T-helper 1 cell treated with Interleukin-12 subunit alpha and Interleukin-12 subunit beta and Interleukin-4 antibody, amounts not matched to agents 30 μg/mL and 1 μg/mL, for 36 hours (primary cell): ENCODE measurements around the gene NHSL2.

Source experiments
- H3K27ac Mint-ChIP-seq: one replicate; pipeline ENCODE4 v1.8.0; 2021; ENCODE audit warnings: mild to moderate bottlenecking, mixed read lengths
- H3K27me3 Mint-ChIP-seq: one replicate; pipeline ENCODE4 v1.8.0; 2021; ENCODE audit warnings: low read depth, mixed read lengths
- H3K36me3 Mint-ChIP-seq: one replicate; pipeline ENCODE4 v1.8.0; 2021; ENCODE audit warnings: low read depth, mixed read lengths
- H3K4me1 Mint-ChIP-seq: one replicate; pipeline ENCODE4 v1.8.0; 2021; ENCODE audit warnings: low read depth, mixed read lengths
- H3K4me3 Mint-ChIP-seq: one replicate; pipeline ENCODE4 v1.8.0; 2021; ENCODE audit warnings: mild to moderate bottlenecking, moderate library complexity, mixed read lengths
- H3K9me3 Mint-ChIP-seq: one replicate; pipeline ENCODE4 v1.8.0; 2021; ENCODE audit warnings: mixed read lengths

Gene NHSL2

DNA sequence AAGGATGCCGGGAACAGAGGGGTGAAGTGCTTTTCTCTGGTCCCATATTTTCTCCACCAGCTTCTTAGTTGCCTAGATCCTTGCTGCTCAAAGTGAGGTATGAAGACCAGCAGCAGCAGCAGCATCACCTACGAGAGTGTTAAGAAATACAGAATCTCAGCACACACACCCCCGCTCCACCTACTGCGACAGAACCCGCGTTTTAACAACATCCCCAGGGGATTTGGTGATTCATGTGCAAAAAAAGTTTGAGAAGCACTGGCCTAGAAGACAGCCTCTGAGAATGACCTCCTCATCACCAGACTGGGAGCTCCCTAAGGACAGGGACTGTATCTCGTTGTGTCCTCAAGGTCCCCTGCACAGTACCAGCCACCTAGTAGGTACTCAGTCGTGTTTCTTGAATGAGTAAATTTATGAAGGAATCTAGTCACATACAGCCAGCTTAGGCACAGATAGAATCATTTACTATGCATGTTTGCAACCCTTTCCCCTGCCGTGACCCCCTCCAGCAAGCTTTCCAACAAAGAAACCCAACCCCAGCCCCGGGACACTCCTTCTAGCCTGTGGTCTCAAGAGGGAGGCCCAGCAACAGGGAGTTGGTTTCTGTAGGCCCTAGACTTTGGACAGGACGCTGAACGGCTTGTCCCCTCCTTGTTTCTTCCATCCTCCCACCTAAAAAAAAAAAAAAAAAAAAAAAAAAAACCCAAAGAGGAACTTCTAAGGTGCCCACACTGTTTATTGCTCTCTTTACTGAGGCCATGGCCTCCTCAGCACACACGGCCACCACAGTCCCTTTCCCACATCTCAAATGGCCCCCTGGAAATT, 199.6 kb downstream of the NHSL2 start:
- H3K27me3 Mint-ChIP-seq = peaks cover 54% of the 10 kb centered on the region
- no peaks in the 10 kb centered on the region for H3K9me3 Mint-ChIP-seq
- no peak overlapping the region for H3K27ac Mint-ChIP-seq
- no peak overlapping the region for H3K4me3 Mint-ChIP-seq
- H3K4me1 Mint-ChIP-seq = peaks cover 12% of the 10 kb centered on the region
- H3K36me3 Mint-ChIP-seq = peaks cover 8% of the 10 kb centered on the region

DNA sequence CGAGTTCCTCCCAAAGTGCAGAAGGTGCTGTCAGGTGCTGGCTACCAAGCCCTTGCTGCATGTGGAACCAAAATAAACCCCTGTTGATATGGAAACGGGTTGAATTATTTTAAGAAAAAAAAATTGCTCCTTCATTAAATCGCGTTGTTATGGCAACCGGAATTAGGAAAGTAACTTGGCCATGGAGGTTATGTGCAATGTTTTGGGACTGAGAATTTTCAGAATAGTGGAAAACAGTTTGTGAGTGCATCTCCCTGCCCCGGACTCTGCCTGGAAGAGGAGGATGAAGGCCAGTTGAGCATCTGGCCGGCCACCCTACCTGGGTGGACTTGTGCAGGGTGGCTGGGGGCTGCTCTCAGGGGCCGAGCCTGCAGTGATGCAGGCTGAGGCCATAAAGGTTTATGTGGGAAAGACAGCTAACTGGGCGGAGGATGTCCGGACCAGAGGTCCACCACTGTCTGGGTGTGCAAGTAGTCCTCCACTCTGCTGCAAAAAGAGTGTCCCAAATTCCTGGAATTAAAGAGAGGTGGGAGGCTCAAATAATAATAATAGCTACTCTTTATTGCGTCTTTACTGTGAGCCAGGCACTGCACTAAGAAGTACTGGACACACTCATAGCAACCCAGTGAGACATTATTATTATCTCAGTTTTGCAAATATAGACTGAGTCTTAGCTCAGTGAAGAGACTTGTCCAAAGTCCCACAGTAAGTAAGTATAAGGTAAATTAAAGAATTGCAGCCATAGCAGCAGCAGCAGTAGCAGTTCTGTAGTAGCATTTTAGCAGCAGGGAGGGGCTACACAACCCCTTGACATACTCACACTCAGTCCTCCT, 200.4 kb downstream of the NHSL2 start:
- Mint-ChIP-seq H3K27ac (no peak overlapping the region), H3K4me3 (no peak overlapping the region), H3K4me1 (peaks cover 9% of the 10 kb centered on the region)

DNA sequence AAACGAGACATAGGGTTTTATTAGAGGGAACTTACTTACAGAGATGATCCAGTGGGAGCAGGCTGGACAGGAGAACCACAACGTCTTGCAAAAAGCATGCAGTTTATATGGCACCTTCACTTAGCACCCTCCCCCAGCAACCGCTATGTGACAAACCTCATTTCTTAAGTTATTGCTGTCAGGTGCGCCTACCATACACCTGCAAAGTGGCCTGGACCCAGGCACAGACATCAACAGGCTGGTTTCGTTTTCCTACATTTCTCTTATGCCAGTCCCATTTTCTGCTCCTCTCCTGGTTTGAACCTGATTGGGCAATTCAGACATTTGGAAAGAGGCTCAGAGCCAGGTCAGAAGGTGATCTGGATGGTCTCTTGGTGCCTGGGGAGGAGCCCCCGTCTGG, 202.8 kb downstream of the NHSL2 start:
- Mint-ChIP-seq H3K4me3 (no peak overlapping the region), H3K4me1 (no peaks in the 10 kb centered on the region), H3K9me3 (no peaks in the 10 kb centered on the region), H3K36me3 (peaks cover 5% of the 10 kb centered on the region), H3K27me3 (peaks cover 59% of the 10 kb centered on the region), H3K27ac (no peak overlapping the region)

More for the DNA sequence above, 200.4 kb downstream of the NHSL2 start:
- Mint-ChIP-seq H3K36me3 (peaks cover 8% of the 10 kb centered on the region), H3K9me3 (no peaks in the 10 kb centered on the region), H3K27me3 (peaks cover 54% of the 10 kb centered on the region)

DNA sequence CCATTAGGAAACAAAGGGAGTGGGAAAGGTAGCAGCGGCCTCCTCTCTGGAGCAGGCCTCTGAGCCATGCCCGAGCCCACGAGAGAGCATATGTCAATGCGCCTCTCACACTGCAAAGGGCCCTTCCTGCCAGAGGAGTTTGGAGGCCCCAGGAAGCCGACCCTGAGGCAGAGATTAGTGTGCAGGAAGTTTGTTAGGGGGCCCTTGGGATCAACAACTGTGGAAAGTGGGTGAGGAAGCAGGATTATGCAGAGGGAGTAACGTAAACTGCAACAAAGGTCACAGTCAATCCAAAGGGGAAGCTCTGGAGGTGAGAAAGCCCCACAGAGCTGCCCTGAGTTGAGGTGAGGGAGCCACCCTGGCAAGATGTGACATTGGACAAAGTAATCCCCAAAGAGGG, 203.7 kb downstream of the NHSL2 start:
- no peak overlapping the region for H3K4me3 Mint-ChIP-seq
- H3K27me3 Mint-ChIP-seq = peaks cover 55% of the 10 kb centered on the region
- H3K4me1 Mint-ChIP-seq = no peaks in the 10 kb centered on the region
- H3K9me3 Mint-ChIP-seq = no peaks in the 10 kb centered on the region
- H3K27ac Mint-ChIP-seq = no peak overlapping the region
- peaks cover 3% of the 10 kb centered on the region for H3K36me3 Mint-ChIP-seq

DNA sequence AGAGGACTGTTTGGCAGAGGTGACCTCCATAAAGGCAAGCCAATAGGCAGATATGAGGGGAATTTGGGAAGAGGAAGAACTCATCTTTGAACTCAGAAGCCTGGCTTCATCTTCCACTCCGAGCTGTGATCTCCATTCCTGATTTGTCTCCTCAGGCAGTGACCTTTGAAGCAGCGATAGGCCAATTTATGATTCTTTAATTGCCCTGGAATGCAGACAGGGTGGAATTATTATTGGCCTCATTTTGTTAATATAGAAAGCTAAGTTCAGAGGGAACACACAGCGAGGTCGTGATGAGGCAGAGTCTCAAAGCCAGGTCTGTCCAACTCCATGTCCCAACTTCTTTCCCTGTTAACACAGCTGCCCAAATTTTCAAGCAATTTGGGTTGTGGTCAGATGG, 204.2 kb downstream of the NHSL2 start:
- Mint-ChIP-seq H3K27ac (no peak overlapping the region), H3K4me3 (no peak overlapping the region), H3K9me3 (no peaks in the 10 kb centered on the region), H3K36me3 (peaks cover 5% of the 10 kb centered on the region), H3K27me3 (peaks cover 56% of the 10 kb centered on the region), H3K4me1 (no peaks in the 10 kb centered on the region)

DNA sequence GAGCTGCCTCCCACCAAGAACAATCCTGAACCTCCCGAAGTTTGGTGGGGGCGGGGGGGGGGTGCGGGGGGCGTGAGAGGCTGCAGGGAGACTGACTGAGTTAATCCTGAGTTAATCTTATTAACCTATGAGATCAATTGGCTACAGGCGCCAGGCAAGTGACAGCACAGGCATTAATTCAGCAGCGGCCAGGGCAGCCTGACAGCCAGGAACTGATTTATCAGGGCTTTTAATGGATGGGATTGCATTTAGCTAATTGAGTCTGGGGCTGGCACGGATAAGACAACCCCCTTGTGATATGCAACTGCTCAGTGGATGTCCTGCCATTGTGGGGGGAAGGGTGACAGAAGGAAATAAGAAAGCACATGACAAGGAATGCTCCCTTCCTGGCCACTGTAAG, 204.7 kb downstream of the NHSL2 start:
- Mint-ChIP-seq H3K9me3 (no peaks in the 10 kb centered on the region), H3K27ac (no peak overlapping the region), H3K4me3 (no peak overlapping the region), H3K27me3 (peaks cover 60% of the 10 kb centered on the region), H3K36me3 (peaks cover 6% of the 10 kb centered on the region), H3K4me1 (no peaks in the 10 kb centered on the region)

DNA sequence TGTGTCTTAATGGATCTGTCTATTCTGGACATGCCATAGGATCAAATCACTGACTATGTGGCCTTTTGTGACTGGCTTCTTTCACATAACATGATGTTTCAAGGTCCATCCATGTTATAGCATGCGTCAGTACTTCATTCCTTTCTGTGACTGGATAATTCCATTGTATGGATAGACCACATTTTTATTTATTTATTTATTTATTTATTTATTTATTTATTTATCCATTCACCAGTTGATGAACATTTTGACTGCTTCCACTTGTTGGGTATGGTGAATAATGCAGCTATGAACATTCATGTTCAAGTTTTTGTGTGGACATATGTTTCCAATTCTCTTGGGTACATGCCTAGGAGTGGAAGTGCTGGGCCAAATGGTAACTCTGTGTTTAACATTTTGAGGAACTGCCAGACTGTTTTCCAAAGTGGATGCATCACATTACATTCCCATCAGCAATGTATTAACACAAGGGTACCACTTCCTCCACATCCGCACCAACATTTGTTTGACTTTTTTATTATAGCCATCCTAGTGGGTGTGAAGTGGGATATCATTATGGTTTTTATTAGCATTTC, 207.1 kb downstream of the NHSL2 start:
- H3K4me3 Mint-ChIP-seq = no peak overlapping the region
- peaks cover 14% of the 10 kb centered on the region for H3K4me1 Mint-ChIP-seq
- H3K36me3 Mint-ChIP-seq = peaks cover 4% of the 10 kb centered on the region
- H3K9me3 Mint-ChIP-seq = no peaks in the 10 kb centered on the region
- H3K27me3 Mint-ChIP-seq = peaks cover 42% of the 10 kb centered on the region
- H3K27ac Mint-ChIP-seq = no peak overlapping the region

DNA sequence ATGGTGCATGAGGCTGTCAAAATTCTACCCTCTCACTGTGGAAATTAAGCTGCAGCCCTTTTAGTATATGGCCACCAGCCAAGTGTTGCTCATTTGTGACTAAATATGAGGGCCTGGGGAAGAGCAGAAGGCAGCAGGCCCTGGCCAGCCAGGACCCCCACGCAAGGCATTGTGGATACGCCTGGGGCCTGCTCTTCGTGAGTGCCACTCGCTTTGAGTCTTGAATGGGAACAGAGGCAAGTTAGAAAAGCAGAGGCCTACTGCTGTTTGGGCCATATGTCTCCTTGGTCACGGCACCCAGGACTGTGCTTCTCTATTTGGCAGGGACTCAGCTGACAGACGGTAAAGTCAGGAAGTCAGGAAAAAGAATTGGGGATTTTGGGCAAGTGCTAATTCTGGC, 210.2 kb downstream of the NHSL2 start:
- peak overlapping the region; percentile 65 for H3K27ac Mint-ChIP-seq
- H3K4me3 Mint-ChIP-seq = no peak overlapping the region
- H3K9me3 Mint-ChIP-seq = no peaks in the 10 kb centered on the region
- H3K27me3 Mint-ChIP-seq = peaks cover 50% of the 10 kb centered on the region
- peaks cover 37% of the 10 kb centered on the region for H3K4me1 Mint-ChIP-seq
- peaks cover 4% of the 10 kb centered on the region for H3K36me3 Mint-ChIP-seq

DNA sequence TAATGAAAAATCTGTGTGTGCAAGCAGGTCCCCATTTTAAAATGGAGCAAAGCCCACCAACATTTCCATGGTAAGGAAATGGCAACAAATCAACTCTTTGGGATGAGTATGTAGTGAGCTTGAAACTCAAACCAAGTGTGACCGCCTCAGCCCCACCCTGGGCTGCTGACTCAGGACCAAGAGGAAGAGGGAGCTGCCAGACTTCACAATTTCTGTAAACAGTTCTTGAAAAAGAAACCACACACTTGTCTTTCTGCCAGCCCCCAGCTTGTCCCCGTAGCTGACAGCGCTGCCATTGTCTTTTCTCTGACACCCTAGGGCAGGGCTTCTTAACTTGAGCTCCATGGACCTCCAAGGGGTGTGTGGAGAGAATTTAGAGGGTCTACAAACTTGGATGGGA, 210.7 kb downstream of the NHSL2 start:
- peak overlapping the region; percentile 10 for H3K4me3 Mint-ChIP-seq
- peak overlapping the region; percentile 49 for H3K27ac Mint-ChIP-seq
- peaks cover 47% of the 10 kb centered on the region for H3K27me3 Mint-ChIP-seq
- no peaks in the 10 kb centered on the region for H3K9me3 Mint-ChIP-seq
- peaks cover 39% of the 10 kb centered on the region for H3K4me1 Mint-ChIP-seq
- peaks cover 4% of the 10 kb centered on the region for H3K36me3 Mint-ChIP-seq

DNA sequence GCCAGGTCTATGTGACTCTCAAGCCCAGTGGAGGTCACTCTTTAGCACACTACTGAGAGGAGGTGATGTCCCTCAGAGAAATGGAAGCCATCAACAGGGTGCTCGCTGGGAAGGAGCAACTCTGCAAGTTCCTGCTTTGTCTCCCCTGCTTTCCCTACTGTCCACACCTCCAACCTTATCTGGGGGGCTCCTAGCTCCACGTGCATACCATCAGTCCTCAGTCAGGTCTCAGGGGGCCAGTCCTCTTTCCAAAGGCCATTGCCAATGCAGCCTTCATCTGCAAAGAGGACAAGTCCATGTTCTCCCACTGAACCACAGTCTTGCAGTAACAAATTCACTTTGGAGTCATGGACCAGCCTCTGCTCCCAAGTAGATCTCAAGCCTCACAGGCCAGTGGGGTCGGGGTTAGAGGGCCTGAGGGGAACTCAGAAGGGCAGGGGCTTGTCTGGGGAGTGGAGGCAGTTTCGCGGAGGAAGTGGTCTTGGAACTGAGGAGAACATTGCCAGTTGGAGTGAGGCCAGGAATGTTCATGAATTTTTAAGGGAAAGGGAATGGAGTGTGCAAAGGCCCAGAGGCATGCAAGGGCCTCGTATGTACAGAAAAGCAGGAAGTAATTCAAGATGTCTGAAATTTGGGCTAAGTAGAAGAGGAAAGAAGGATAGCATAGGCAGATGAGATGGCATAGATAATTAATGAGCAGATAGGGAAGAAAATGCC, 212.1 kb downstream of the NHSL2 start:
- no peak overlapping the region for H3K4me3 Mint-ChIP-seq
- H3K27ac Mint-ChIP-seq = no peak overlapping the region
- H3K9me3 Mint-ChIP-seq = no peaks in the 10 kb centered on the region
- H3K4me1 Mint-ChIP-seq = peaks cover 43% of the 10 kb centered on the region
- peaks cover 42% of the 10 kb centered on the region for H3K27me3 Mint-ChIP-seq
- H3K36me3 Mint-ChIP-seq = peaks cover 4% of the 10 kb centered on the region

DNA sequence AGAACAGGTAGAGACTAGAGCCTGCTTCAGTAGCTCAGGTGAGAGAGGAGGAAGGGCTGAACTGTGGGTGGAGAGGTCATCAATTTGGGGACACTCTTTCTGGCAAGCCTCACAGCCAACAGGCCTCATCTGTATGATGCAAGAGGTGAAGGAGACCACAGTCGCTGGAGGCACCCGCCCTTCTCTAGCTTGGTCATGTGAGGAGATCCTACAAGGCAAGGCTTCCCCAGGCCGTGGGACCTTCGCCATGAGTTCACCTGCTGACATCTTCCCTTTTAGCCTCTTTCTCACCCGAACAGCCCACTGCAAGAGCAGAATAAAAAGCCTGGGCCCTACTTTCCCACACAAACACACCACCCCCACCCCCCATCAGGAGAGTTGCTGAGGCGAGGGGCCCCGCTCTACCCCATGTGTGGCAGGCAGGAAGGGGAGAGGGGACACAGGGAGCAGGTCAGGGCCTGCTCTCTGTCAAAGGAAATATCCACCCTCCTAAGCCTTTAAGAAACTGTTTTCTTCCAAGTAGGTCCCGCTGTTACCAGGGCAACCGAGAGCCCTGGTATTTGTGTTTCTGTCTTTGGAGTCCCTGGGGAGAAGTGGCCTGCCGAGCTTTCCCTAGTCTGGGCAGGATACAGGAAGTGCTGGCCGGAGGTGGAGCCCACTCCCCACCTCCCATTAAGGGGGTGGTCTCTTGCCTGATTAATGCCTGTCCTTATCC, 213.0 kb downstream of the NHSL2 start:
- peaks cover 43% of the 10 kb centered on the region for H3K4me1 Mint-ChIP-seq
- H3K27me3 Mint-ChIP-seq = peaks cover 43% of the 10 kb centered on the region
- H3K4me3 Mint-ChIP-seq = no peak overlapping the region
- H3K9me3 Mint-ChIP-seq = no peaks in the 10 kb centered on the region
- peaks cover 4% of the 10 kb centered on the region for H3K36me3 Mint-ChIP-seq
- H3K27ac Mint-ChIP-seq = no peak overlapping the region

DNA sequence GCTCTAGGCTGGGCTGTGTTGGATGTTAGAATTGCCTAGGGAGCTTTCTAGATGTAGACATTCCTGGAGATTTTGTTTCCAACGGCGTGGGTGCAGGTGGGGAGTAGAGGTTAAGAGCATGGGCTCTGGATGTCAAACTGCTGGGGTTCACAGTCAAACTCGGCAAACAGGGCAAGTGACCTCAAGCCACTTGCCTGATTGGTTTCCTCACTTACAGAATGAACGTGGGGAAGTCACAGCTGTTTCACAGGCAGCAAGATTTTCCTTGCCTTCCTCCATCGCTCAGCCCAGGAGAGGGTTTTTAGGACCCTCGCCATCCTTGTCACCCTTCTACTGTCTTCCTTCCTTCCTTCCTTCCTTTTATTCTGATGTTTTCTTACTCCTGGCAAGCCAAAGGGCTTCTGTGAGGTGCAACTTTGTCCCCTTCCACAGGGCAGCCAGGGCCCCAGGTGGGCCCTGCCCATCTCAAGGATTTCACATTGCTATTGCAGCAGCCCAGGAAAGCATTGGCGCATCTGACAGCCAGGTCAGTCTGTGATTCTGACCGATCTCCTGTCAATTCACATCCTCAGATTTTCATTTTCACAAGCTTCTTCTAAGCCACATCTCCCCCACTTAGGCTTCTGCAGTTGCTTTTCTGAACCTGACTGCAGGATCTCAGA, 214.0 kb downstream of the NHSL2 start:
- no peak overlapping the region for H3K27ac Mint-ChIP-seq
- peaks cover 43% of the 10 kb centered on the region for H3K4me1 Mint-ChIP-seq
- no peak overlapping the region for H3K4me3 Mint-ChIP-seq
- no peaks in the 10 kb centered on the region for H3K9me3 Mint-ChIP-seq
- peaks cover 2% of the 10 kb centered on the region for H3K36me3 Mint-ChIP-seq
- peaks cover 52% of the 10 kb centered on the region for H3K27me3 Mint-ChIP-seq

DNA sequence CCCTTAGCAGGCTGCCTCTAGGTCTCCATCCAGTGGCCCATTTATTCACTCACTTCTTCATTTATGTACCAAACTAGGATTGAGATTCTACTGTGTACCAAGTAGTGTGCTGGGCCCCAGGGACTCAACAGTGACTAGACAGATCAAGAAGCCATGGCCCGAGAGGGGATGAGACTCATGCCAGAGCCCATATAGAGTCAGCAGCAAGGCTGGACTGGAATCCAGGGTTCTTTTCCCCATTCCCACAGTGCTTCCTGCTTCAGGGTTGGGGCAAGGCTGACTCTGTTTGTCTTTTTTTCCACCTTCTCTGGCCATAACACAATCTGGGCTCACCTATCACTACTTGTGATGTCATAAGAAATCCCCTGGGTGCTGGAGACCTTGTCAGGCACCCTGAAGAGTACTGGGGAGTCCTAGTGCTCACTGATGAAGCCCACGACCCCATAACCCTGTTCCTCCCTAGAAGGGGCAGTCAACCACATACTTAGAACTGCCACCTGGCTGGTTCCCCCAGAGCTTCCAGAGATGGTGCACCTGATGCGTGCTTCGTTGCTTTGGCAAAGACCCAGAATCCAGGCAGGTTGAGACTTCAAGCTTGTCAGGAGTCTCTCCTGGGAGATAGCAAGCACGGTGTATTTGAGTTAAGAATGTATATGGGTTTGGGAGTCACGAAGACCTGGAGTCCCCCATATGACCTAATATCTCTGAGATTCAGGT, 214.8 kb downstream of the NHSL2 start:
- Mint-ChIP-seq H3K36me3 (no peaks in the 10 kb centered on the region), H3K27ac (no peak overlapping the region), H3K4me1 (peaks cover 43% of the 10 kb centered on the region), H3K9me3 (no peaks in the 10 kb centered on the region), H3K4me3 (no peak overlapping the region), H3K27me3 (peaks cover 52% of the 10 kb centered on the region)
